ENCODE measurements around the gene PICALM.
"Not testable (repeated sequence)": the region's sequence is repeated elsewhere in the genome, so short reads cannot be mapped to it uniquely, and the experiment has no call there.

The PICALM gene

GRCh38 chr11:85934596-85935169 lies 134.2 kb downstream of the PICALM start:
- Histone ChIP-seq H3K27me3 (ENCODE audit: insufficient read depth, low read length, poor library complexity, severe bottlenecking) (no peaks in the 10 kb centered on the region), H3K4me2 (ENCODE audit: low read depth, low read length, poor library complexity, severe bottlenecking) (no peak overlapping the region), H3F3A (ENCODE audit: low read depth) (no peaks in the 10 kb centered on the region), H3K4me3 (ENCODE audit: low read length, poor library complexity, severe bottlenecking) (no peak overlapping the region), H3K79me2 (ENCODE audit: insufficient read depth, low read length) (no peaks in the 10 kb centered on the region), H3K9me3 (ENCODE audit: insufficient read depth, low read depth, low read length) (no peaks in the 10 kb centered on the region), H3K4me1 (ENCODE audit: insufficient read depth, low read length, poor library complexity, severe bottlenecking) (no peaks in the 10 kb centered on the region), H4K20me1 (ENCODE audit: insufficient read depth, low read length, poor library complexity, severe bottlenecking) (no peaks in the 10 kb centered on the region), H3K9me2 (replicated peaks; ENCODE audit: low read depth, low read length) (no peaks in the 10 kb centered on the region), H3K9ac (ENCODE audit: low read depth, low read length, poor library complexity, severe bottlenecking) (no peak overlapping the region), H3K36me3 (ENCODE audit: insufficient read depth, low read length) (no peaks in the 10 kb centered on the region), H2AFZ (ENCODE audit: low read length) (no peak overlapping the region)
- TF ChIP-seq CTCF (conservative IDR thresholded peaks at IDR 0.05; ENCODE audit: low read length) (no peak), EZH2phosphoT487 (IDR thresholded peaks at IDR 0.05; ENCODE audit: borderline replicate concordance) (no peak)

- H3K36me3 ChIP-seq (ENCODE audit: insufficient read depth, low read length), result no peaks in the 10 kb centered on the region
- no peaks in the 10 kb centered on the region for H3K9me2 ChIP-seq (replicated peaks; ENCODE audit: low read depth, low read length)
- H3K9ac ChIP-seq (ENCODE audit: low read depth, low read length, poor library complexity, severe bottlenecking), result no peak overlapping the region
- H3K9me3 ChIP-seq (ENCODE audit: insufficient read depth, low read depth, low read length), result no peaks in the 10 kb centered on the region
- H2AFZ ChIP-seq (ENCODE audit: low read length), result no peak overlapping the region
- no peak for TF ChIP-seq EZH2phosphoT487 (IDR thresholded peaks at IDR 0.05; ENCODE audit: borderline replicate concordance)
- H3K4me1 ChIP-seq (ENCODE audit: insufficient read depth, low read length, poor library complexity, severe bottlenecking), result no peaks in the 10 kb centered on the region
- H3K79me2 ChIP-seq (ENCODE audit: insufficient read depth, low read length), result no peaks in the 10 kb centered on the region
- H3K4me3 ChIP-seq (ENCODE audit: low read length, poor library complexity, severe bottlenecking), result no peak overlapping the region
- no peaks in the 10 kb centered on the region for H4K20me1 ChIP-seq (ENCODE audit: insufficient read depth, low read length, poor library complexity, severe bottlenecking)
- no peak overlapping the region for H3K4me2 ChIP-seq (ENCODE audit: low read depth, low read length, poor library complexity, severe bottlenecking)
- no peaks in the 10 kb centered on the region for H3F3A ChIP-seq (ENCODE audit: low read depth)
- H3K27me3 ChIP-seq (ENCODE audit: insufficient read depth, low read length, poor library complexity, severe bottlenecking), result no peaks in the 10 kb centered on the region
Observed at GRCh38 chr11:85930879-85931366, 138.0 kb downstream of the PICALM start.

- not testable (repeated sequence) for H2AFZ ChIP-seq (ENCODE audit: low read length); H3K9ac ChIP-seq (ENCODE audit: low read depth, low read length, poor library complexity, severe bottlenecking); H4K20me1 ChIP-seq (ENCODE audit: insufficient read depth, low read length, poor library complexity, severe bottlenecking); H3K4me2 ChIP-seq (ENCODE audit: low read depth, low read length, poor library complexity, severe bottlenecking); H3F3A ChIP-seq (ENCODE audit: low read depth); H3K9me3 ChIP-seq (ENCODE audit: insufficient read depth, low read depth, low read length); H3K4me1 ChIP-seq (ENCODE audit: insufficient read depth, low read length, poor library complexity, severe bottlenecking); H3K27me3 ChIP-seq (ENCODE audit: insufficient read depth, low read length, poor library complexity, severe bottlenecking); H3K36me3 ChIP-seq (ENCODE audit: insufficient read depth, low read length); H3K4me3 ChIP-seq (ENCODE audit: low read length, poor library complexity, severe bottlenecking); H3K9me2 ChIP-seq (replicated peaks; ENCODE audit: low read depth, low read length); H3K79me2 ChIP-seq (ENCODE audit: insufficient read depth, low read length)
Observed at GRCh38 chr11:85926653-85927214, 142.2 kb downstream of the PICALM start.

GRCh38 chr11:85923455-85923854 lies 145.4 kb downstream of the PICALM start:
- H3K79me2 ChIP-seq (ENCODE audit: insufficient read depth, low read length), result no peaks in the 10 kb centered on the region
- TF ChIP-seq CTCF (conservative IDR thresholded peaks at IDR 0.05; ENCODE audit: low read length) (no peak), EZH2phosphoT487 (IDR thresholded peaks at IDR 0.05; ENCODE audit: borderline replicate concordance) (no peak)
- H3K4me3 ChIP-seq (ENCODE audit: low read length, poor library complexity, severe bottlenecking), result no peak overlapping the region
- no peaks in the 10 kb centered on the region for H3K4me1 ChIP-seq (ENCODE audit: insufficient read depth, low read length, poor library complexity, severe bottlenecking)
- no peak overlapping the region for H3K4me2 ChIP-seq (ENCODE audit: low read depth, low read length, poor library complexity, severe bottlenecking)
- H4K20me1 ChIP-seq (ENCODE audit: insufficient read depth, low read length, poor library complexity, severe bottlenecking), result no peaks in the 10 kb centered on the region
- H2AFZ ChIP-seq (ENCODE audit: low read length), result no peak overlapping the region
- no peaks in the 10 kb centered on the region for H3F3A ChIP-seq (ENCODE audit: low read depth)
- H3K9me2 ChIP-seq (replicated peaks; ENCODE audit: low read depth, low read length), result no peaks in the 10 kb centered on the region
- no peaks in the 10 kb centered on the region for H3K27me3 ChIP-seq (ENCODE audit: insufficient read depth, low read length, poor library complexity, severe bottlenecking)
- no peak overlapping the region for H3K9ac ChIP-seq (ENCODE audit: low read depth, low read length, poor library complexity, severe bottlenecking)
- no peaks in the 10 kb centered on the region for H3K9me3 ChIP-seq (ENCODE audit: insufficient read depth, low read depth, low read length)
- H3K36me3 ChIP-seq (ENCODE audit: insufficient read depth, low read length), result no peaks in the 10 kb centered on the region

All from Loucy (cell line).